ENCODE measurements around the gene SHISA8. TPM values are rescaled to one million over a fixed set of nuclear protein-coding genes. Genes with fewer than 3 reads are reported as not detected.

Gene SHISA8
- total and polyA plus RNA-seq, 10 of the 15 experiments (the other 5 are each of a cell fraction or from before 2014, with no cell fraction given) = 0.06 to 10.1 (median 0.25) TPM

- TF ChIP-seq RCOR1 (conservative IDR thresholded peaks at IDR 0.05; ENCODE audit: low read depth, low read length) (no peak), ZNF622 (IDR thresholded peaks at IDR 0.05) (no peak), TAF1 (IDR thresholded peaks at IDR 0.05; ENCODE audit: borderline replicate concordance, low read depth, low read length) (peak; percentile 12; the same call in 1 of the 2 replicates), NFYB (IDR thresholded peaks at IDR 0.05; ENCODE audit: insufficient read depth, low read depth, low read length) (no peak), ZBTB33 (IDR thresholded peaks at IDR 0.05) (no peak), HDAC6 (IDR thresholded peaks at IDR 0.05; ENCODE audit: unreplicated experiment) (no peak), FOXM1 (IDR thresholded peaks at IDR 0.05; ENCODE audit: low read depth, low read length) (no peak), EED (IDR thresholded peaks at IDR 0.05; ENCODE audit: low read depth) (peak; percentile 98), BRCA1 (IDR thresholded peaks at IDR 0.05; ENCODE audit: low read depth, low read length) (no peak), MEF2B (IDR thresholded peaks at IDR 0.05; ENCODE audit: partially characterized antibody, poor library complexity, severe bottlenecking) (peak; percentile 82), IKZF2 (IDR thresholded peaks at IDR 0.05) (peak; percentile 85 to 87), SKIL (IDR thresholded peaks at IDR 0.05; ENCODE audit: low read depth, poor library complexity, severe bottlenecking) (no peak), FOXK2 (IDR thresholded peaks at IDR 0.05) (no peak), LARP7 (IDR thresholded peaks at IDR 0.05) (peak; percentile 85), USF2 (IDR thresholded peaks at IDR 0.05; ENCODE audit: borderline replicate concordance, low read depth, low read length) (no peak), NR2F1 (conservative IDR thresholded peaks at IDR 0.05) (peak; percentile 79), BCL11A (IDR thresholded peaks at IDR 0.05; ENCODE audit: low read depth, low read length) (peak; percentile 80)
- TF ChIP-seq, protein P1, sequence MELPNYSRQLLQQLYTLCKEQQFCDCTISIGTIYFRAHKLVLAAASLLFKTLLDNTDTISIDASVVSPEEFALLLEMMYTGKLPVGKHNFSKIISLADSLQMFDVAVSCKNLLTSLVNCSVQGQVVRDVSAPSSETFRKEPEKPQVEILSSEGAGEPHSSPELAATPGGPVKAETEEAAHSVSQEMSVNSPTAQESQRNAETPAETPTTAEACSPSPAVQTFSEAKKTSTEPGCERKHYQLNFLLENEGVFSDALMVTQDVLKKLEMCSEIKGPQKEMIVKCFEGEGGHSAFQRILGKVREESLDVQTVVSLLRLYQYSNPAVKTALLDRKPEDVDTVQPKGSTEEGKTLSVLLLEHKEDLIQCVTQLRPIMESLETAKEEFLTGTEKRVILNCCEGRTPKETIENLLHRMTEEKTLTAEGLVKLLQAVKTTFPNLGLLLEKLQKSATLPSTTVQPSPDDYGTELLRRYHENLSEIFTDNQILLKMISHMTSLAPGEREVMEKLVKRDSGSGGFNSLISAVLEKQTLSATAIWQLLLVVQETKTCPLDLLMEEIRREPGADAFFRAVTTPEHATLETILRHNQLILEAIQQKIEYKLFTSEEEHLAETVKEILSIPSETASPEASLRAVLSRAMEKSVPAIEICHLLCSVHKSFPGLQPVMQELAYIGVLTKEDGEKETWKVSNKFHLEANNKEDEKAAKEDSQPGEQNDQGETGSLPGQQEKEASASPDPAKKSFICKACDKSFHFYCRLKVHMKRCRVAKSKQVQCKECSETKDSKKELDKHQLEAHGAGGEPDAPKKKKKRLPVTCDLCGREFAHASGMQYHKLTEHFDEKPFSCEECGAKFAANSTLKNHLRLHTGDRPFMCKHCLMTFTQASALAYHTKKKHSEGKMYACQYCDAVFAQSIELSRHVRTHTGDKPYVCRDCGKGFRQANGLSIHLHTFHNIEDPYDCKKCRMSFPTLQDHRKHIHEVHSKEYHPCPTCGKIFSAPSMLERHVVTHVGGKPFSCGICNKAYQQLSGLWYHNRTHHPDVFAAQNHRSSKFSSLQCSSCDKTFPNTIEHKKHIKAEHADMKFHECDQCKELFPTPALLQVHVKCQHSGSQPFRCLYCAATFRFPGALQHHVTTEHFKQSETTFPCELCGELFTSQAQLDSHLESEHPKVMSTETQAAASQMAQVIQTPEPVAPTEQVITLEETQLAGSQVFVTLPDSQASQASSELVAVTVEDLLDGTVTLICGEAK (IDR thresholded peaks at IDR 0.05; ENCODE audit: borderline replicate concordance) = no peak; the same call in 1 of the 2 replicates
Measured at GRCh38 chr22:41920271-41920976, 5.5 kb upstream of the SHISA8 start (continued).
